HEK293 (cell line): ENCODE results near the gene MAML3.

Experiments used
- CTCF ChIA-PET: fragments of 350-600 bp; formaldehyde crosslinking; extraction: SDS; loops from one replicate; lab custom pipeline; 2021; ENCODE audit warnings: antibody characterized with exemption; lab: Yijun Ruan, JAX
- POLR2A ChIA-PET: fragments of 300-600 bp; formaldehyde crosslinking; extraction: SDS; loops from one replicate; lab custom pipeline; 2020; ENCODE audit warnings: antibody characterized with exemption, inconsistent platforms; lab: Yijun Ruan, JAX
- H3K27ac ChIP-seq: fragments of 200-500 bp; sonication (Bioruptor generic); 2 replicates; pipeline ENCODE4 v1.5.1; 2014; ENCODE audit warnings: low read depth, low read length, control low read depth, inconsistent platforms; ENCODE audit errors: extremely low read depth
- H3K36me3 ChIP-seq, 2 experiments: fragments of 200-500 bp in 1 of 2; sonication (Bioruptor generic) in 1 of 2; 1 replicate in 1 of 2; 2 replicates in 1 of 2; pipeline ENCODE4 v1.5.1; 2014 to 2017; ENCODE audit warnings: inconsistent platforms in 2 of 2, low read length in 2 of 2; ENCODE audit not compliant: control insufficient read depth in 2 of 2, insufficient read depth in 1 of 2
- H3K4me1 ChIP-seq: fragments of 200-500 bp; sonication (Bioruptor generic); 2 replicates; pipeline ENCODE4 v1.5.1; 2014; ENCODE audit warnings: mild to moderate bottlenecking, low read length, inconsistent platforms; ENCODE audit not compliant: control insufficient read depth, insufficient read depth
- H3K4me3 ChIP-seq: 2 replicates; pipeline ENCODE4 v1.5.1; 2011; ENCODE audit warnings: low read depth, mild to moderate bottlenecking, control low read depth, low read length, moderate library complexity
- H3K9me3 ChIP-seq: fragments of 200-500 bp; sonication (Bioruptor generic); 2 replicates; pipeline ENCODE4 v1.5.1; 2014; ENCODE audit warnings: low read depth, low read length, inconsistent platforms; ENCODE audit not compliant: control insufficient read depth, insufficient read depth
- KLF1 ChIP-seq: fragments of 450-650 bp; formaldehyde crosslinking; IDR thresholded peaks from 2 replicates; pipeline ENCODE4 v1.5.1; 2016; ENCODE audit warnings: missing biosample characterization, missing genetic modification characterization
- OVOL3 ChIP-seq: fragments of 450-650 bp; formaldehyde crosslinking; IDR thresholded peaks from 2 replicates; pipeline ENCODE4 v1.5.1; 2016; ENCODE audit warnings: missing biosample characterization, missing genetic modification characterization
- PRDM4 ChIP-seq: fragments of 450-650 bp; formaldehyde crosslinking; IDR thresholded peaks from 2 replicates; pipeline ENCODE4 v1.5.1; 2017; ENCODE audit warnings: missing biosample characterization, missing genetic modification characterization
- ZBTB1 ChIP-seq: fragments of 450-650 bp; formaldehyde crosslinking; IDR thresholded peaks from 2 replicates; pipeline ENCODE4 v1.5.1; 2016; ENCODE audit warnings: missing biosample characterization, missing genetic modification characterization
- ZEB2 ChIP-seq: fragments of 450-650 bp; formaldehyde crosslinking; IDR thresholded peaks from 2 replicates; pipeline ENCODE4 v1.5.1; 2016; ENCODE audit warnings: missing biosample characterization, missing genetic modification characterization
- ZNF10 ChIP-seq: fragments of 450-650 bp; formaldehyde crosslinking; IDR thresholded peaks from 2 replicates; pipeline ENCODE4 v1.5.1; 2017; ENCODE audit warnings: missing biosample characterization, missing genetic modification characterization
- ZNF16 ChIP-seq: fragments of 450-650 bp; formaldehyde crosslinking; IDR thresholded peaks from 2 replicates; pipeline ENCODE4 v1.5.1; 2016; ENCODE audit warnings: low read depth, missing biosample characterization, missing genetic modification characterization
- ZNF23 ChIP-seq: fragments of 450-650 bp; formaldehyde crosslinking; IDR thresholded peaks from 2 replicates; pipeline ENCODE4 v1.5.1; 2016; ENCODE audit warnings: missing biosample characterization, missing genetic modification characterization, borderline replicate concordance
- ZNF26 ChIP-seq: fragments of 450-650 bp; formaldehyde crosslinking; IDR thresholded peaks from 2 replicates; pipeline ENCODE4 v1.5.1; 2016; ENCODE audit warnings: missing biosample characterization, missing genetic modification characterization
- ZNF48 ChIP-seq: fragments of 450-650 bp; formaldehyde crosslinking; IDR thresholded peaks from 2 replicates; pipeline ENCODE4 v1.5.1; 2016; ENCODE audit warnings: missing biosample characterization, missing genetic modification characterization
- ZNF488 ChIP-seq: fragments of 450-650 bp; formaldehyde crosslinking; IDR thresholded peaks from 2 replicates; pipeline ENCODE4 v1.5.1; 2016; ENCODE audit warnings: missing biosample characterization, missing genetic modification characterization
- ZNF514 ChIP-seq: fragments of 450-650 bp; formaldehyde crosslinking; IDR thresholded peaks from 2 replicates; pipeline ENCODE4 v1.5.1; 2016; ENCODE audit warnings: missing biosample characterization, missing genetic modification characterization
- ZNF544 ChIP-seq: fragments of 450-650 bp; formaldehyde crosslinking; IDR thresholded peaks from 2 replicates; pipeline ENCODE4 v1.5.0; 2017; ENCODE audit warnings: missing biosample characterization, missing genetic modification characterization
- ZNF548 ChIP-seq: fragments of 450-650 bp; formaldehyde crosslinking; IDR thresholded peaks from 2 replicates; pipeline ENCODE4 v1.5.1; 2016; ENCODE audit warnings: missing biosample characterization, missing genetic modification characterization
- ZNF639 ChIP-seq: fragments of 450-650 bp; formaldehyde crosslinking; IDR thresholded peaks from 2 replicates; pipeline ENCODE4 v1.5.1; 2016; ENCODE audit warnings: missing biosample characterization, missing genetic modification characterization
- ZNF664 ChIP-seq: fragments of 450-650 bp; formaldehyde crosslinking; IDR thresholded peaks from 2 replicates; pipeline ENCODE4 v1.5.1; 2016; ENCODE audit warnings: missing biosample characterization, missing genetic modification characterization
- ZNF701 ChIP-seq: fragments of 450-650 bp; formaldehyde crosslinking; IDR thresholded peaks from 2 replicates; pipeline ENCODE4 v1.5.1; 2016; ENCODE audit warnings: missing biosample characterization, missing genetic modification characterization
- ZNF707 ChIP-seq: fragments of 450-650 bp; formaldehyde crosslinking; IDR thresholded peaks from 2 replicates; pipeline ENCODE4 v1.5.1; 2016; ENCODE audit warnings: missing biosample characterization, missing genetic modification characterization
- ZNF843 ChIP-seq: fragments of 450-650 bp; formaldehyde crosslinking; IDR thresholded peaks from 2 replicates; pipeline ENCODE4 v1.5.1; 2016; ENCODE audit warnings: missing biosample characterization, missing genetic modification characterization

Gene MAML3

DNA sequence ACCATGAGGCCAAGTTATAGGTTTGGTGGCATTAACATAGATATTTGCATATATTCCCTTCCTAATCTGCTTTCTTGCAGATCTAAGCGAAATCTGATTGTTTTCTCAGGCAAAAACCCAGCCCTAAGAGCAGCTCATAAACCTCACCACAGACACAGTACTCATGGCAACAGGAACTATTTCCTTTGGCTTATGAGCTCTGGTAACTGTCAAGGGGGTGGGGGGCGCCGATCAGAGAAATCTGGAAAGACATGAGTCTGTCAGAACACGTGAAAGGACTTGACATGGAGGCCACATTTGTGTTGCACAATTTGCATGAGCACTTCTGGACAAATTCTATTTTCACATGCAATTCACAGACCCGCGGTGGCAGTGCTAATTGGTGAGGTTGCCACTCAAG is 404.6 kb downstream of the MAML3 start:
- TF ChIP-seq ZBTB1 (tag by site-specific recombination) (no peak), ZNF548 (tag by site-specific recombination) (no peak), KLF1 (tag by site-specific recombination) (no peak), ZNF23 (tag by site-specific recombination) (no peak)
- TF ChIP-seq, all 188 proteins: peak for 0
- Histone ChIP-seq H3K9me3 (no peaks in the 10 kb centered on the region), H3K27ac (no peak overlapping the region), H3K4me1 (no peaks in the 10 kb centered on the region), H3K4me3 (no peak overlapping the region), H3K36me3 (no peaks in the 10 kb centered on the region)
- CTCF ChIA-PET = interaction anchor here (0.7 to 1.6 kb wide), 2 partner anchors 116 to 503 kb away, joined by 3 to 5 read pairs; no protein-coding TSS in a partner anchor
- POLR2A ChIA-PET = interaction anchor here (0.7 kb wide), 1 partner anchor 515 kb away, joined by 4 read pairs; no protein-coding TSS in a partner anchor

- Histone ChIP-seq H3K4me3 (no peak overlapping the region), H3K36me3 (no peaks in the 10 kb centered on the region), H3K4me1 (0 out of 2 replicates have a peak, but pooled peaks cover 2% of the 10 kb centered on the region), H3K27ac (no peak overlapping the region), H3K9me3 (no peaks in the 10 kb centered on the region)
- TF ChIP-seq ZNF514 (tag by site-specific recombination) (no peak), OVOL3 (no peak), ZNF10 (tag by site-specific recombination) (no peak), ZNF639 (no peak), ZNF488 (tag by site-specific recombination) (no peak), ZNF664 (no peak), PRDM4 (tag by site-specific recombination) (no peak), ZNF843 (tag by site-specific recombination) (no peak), ZNF48 (tag by site-specific recombination) (no peak), ZEB2 (tag by site-specific recombination) (no peak), ZNF23 (tag by site-specific recombination) (no peak), ZNF701 (tag by site-specific recombination) (no peak), ZNF544 (tag by site-specific recombination) (no peak), ZNF26 (no peak), ZNF16 (tag by site-specific recombination) (no peak), ZNF707 (tag by site-specific recombination) (no peak)
- CTCF ChIA-PET = no interaction called here
- POLR2A ChIA-PET = no interaction called here
Observed at GRCh38 chr4:139746431-139747171, 407.4 kb downstream of the MAML3 start.
